K562 (cell line): ENCODE measurements around the gene MBP. TPM values are rescaled to one million over a fixed set of nuclear protein-coding genes. Genes with fewer than 3 reads are reported as not detected.

Experiments
- ATAC-seq: fragments of 200-7000 bp; cut with Tn5 transposase; 3 replicates; pipeline ENCODE4 v1.9.1; 2020; ENCODE audit warnings: moderate library complexity
- BruUV-seq: library from RNA; stranded (reverse); fragments of 400-500 nt; replicated peaks from 2 replicates; lab custom pipeline; 2021; lab: Mats Ljungman, UMichigan
- CTCF ChIA-PET: fragments of 300-600 bp; formaldehyde crosslinking; extraction: SDS; loops from one replicate; lab custom pipeline; 2021; ENCODE audit warnings: low intra/inter-chr PET ratio; lab: Yijun Ruan, JAX
- POLR2A ChIA-PET: fragments of 300-600, 350-650 bp; sonication (Branson Sonifier 250); formaldehyde crosslinking; extraction: SDS; loops from one replicate; lab custom pipeline; 2021; ENCODE audit warnings: antibody characterized with exemption, inconsistent platforms; lab: Yijun Ruan, JAX
- DNase-seq, 4 experiments: peaks; one replicate each; pipeline versions ENCODE4 v3.0.0 to v3.0.0-alpha.2; 2011 to 2018; ENCODE audit warnings: low spot score in 3 of 4, mixed read lengths in 3 of 4; ENCODE audit errors: extremely low read depth in 1 of 4
- FAIRE-seq: peaks from 2 replicates; lab custom pipeline; 2011; peaks lifted over from hg19 to GRCh38; lab: Jason Lieb, UNC
- H2AFZ ChIP-seq: 2 replicates; pipeline ENCODE4 v1.6.0; 2011; ENCODE audit warnings: low read depth, low read length, control low read depth, inconsistent platforms
- H3K27ac ChIP-seq: fragments of 200-600 bp; 3 replicates; pipeline ENCODE4 v1.8.0; 2011; ENCODE audit warnings: low read depth, mild to moderate bottlenecking, control low read depth, inconsistent platforms, low read length, moderate library complexity, mixed read lengths; ENCODE audit errors: extremely low read depth
- H3K27me3 ChIP-seq, 2 experiments: fragments of 300-600 bp in 1 of 2; 2 replicates in 1 of 2; 3 replicates in 1 of 2; pipeline versions ENCODE4 v1.6.0 to v1.8.0; 2011; ENCODE audit warnings: inconsistent platforms in 2 of 2, low read length in 2 of 2, mild to moderate bottlenecking in 1 of 2, mixed read lengths in 1 of 2, moderate library complexity in 1 of 2; ENCODE audit not compliant: control insufficient read depth in 2 of 2, insufficient read depth in 2 of 2
- H3K36me3 ChIP-seq: fragments of 300-600 bp; 3 replicates; pipeline ENCODE4 v1.8.0; 2011; ENCODE audit warnings: mild to moderate bottlenecking, low read length, inconsistent platforms; ENCODE audit not compliant: control insufficient read depth, insufficient read depth
- H3K4me1 ChIP-seq, 2 experiments: fragments of 200-600 bp in 1 of 2; replicated peaks in 1 of 2; 2 replicates in 1 of 2; 3 replicates in 1 of 2; pipeline versions ENCODE4 v1.5.1 to v1.8.0; 2011; ENCODE audit warnings: inconsistent platforms in 2 of 2, low read length in 2 of 2, mild to moderate bottlenecking in 1 of 2, mixed read lengths in 1 of 2, moderate library complexity in 1 of 2; ENCODE audit not compliant: control insufficient read depth in 2 of 2, insufficient read depth in 2 of 2
- H3K4me2 ChIP-seq: 2 replicates; pipeline ENCODE4 v1.6.1; 2011; ENCODE audit warnings: low read length, control low read depth, inconsistent platforms, mixed read lengths; ENCODE audit not compliant: insufficient read depth
- H3K4me3 ChIP-seq: fragments of 200-600 bp; sonication (generic), shearing (Covaris generic); 2 replicates; pipeline ENCODE4 v1.5.1; 2016; ENCODE audit warnings: control low read depth, inconsistent platforms
- H3K79me2 ChIP-seq: fragments of 200-600 bp; 3 replicates; pipeline ENCODE4 v1.8.0; 2011; ENCODE audit warnings: low read length, inconsistent platforms; ENCODE audit not compliant: control insufficient read depth, insufficient read depth
- H3K9ac ChIP-seq, 2 experiments: 2 replicates each; pipeline versions ENCODE4 v1.6.0 to v1.6.1; 2011; ENCODE audit warnings: low read depth in 2 of 2, low read length in 2 of 2, control low read depth in 1 of 2, inconsistent platforms in 1 of 2, mild to moderate bottlenecking in 1 of 2, mixed read lengths in 1 of 2; ENCODE audit not compliant: insufficient read depth in 1 of 2
- H3K9me1 ChIP-seq: one replicate; pipeline ENCODE4 v1.6.0; 2011; ENCODE audit warnings: inconsistent platforms, mild to moderate bottlenecking, low read length, moderate library complexity; ENCODE audit not compliant: control insufficient read depth, insufficient read depth
- H3K9me3 ChIP-seq: replicated peaks from 2 replicates; pipeline ENCODE4 v1.5.1; 2011; ENCODE audit warnings: low read depth, low read length, inconsistent platforms; ENCODE audit not compliant: control insufficient read depth, insufficient read depth
- H4K20me1 ChIP-seq: replicated peaks from 2 replicates; pipeline ENCODE4 v1.6.1; 2011; ENCODE audit warnings: low read length, inconsistent platforms, mixed read lengths; ENCODE audit not compliant: control insufficient read depth, insufficient read depth
- KAT7 ChIP-seq: sonication (generic); formaldehyde crosslinking; IDR thresholded peaks from 2 replicates; pipeline ENCODE4 v1.8.0; 2022; ENCODE audit warnings: missing genetic modification reagents, mild to moderate bottlenecking, borderline replicate concordance
- PURB ChIP-seq: sonication (generic); formaldehyde crosslinking; IDR thresholded peaks from 2 replicates; pipeline ENCODE4 v1.9.0; 2021; ENCODE audit warnings: low read depth, mild to moderate bottlenecking, missing genetic modification reagents
- ZFX ChIP-seq: sonication (generic); formaldehyde crosslinking; IDR thresholded peaks from 2 replicates; pipeline ENCODE4 v1.8.0; 2022; ENCODE audit warnings: mild to moderate bottlenecking, missing genetic modification reagents, moderate library complexity
- WGBS: fragments of 100-300 bp; shearing (Covaris generic); methylation state at CpG from one replicate; pipeline ENCODE4 v1.1.6; 2016; ENCODE audit warnings: low coverage, mixed read lengths; ENCODE audit not compliant: insufficient coverage; ENCODE audit errors: missing lambda C conversion rate; 5-methylcytosine and 5-hydroxymethylcytosine counted together
- in situ Hi-C: fragments of 300-500 bp; cut with MboI; formaldehyde crosslinking; loops from 4 replicates; pipeline ENCODE4 v1.15.0; 2018; ENCODE audit warnings: inconsistent platforms, mixed read lengths
- intact Hi-C: fragments of 100-400 bp; cut with micrococcal nuclease; formaldehyde crosslinking; loops from 2 replicates; pipeline ENCODE4 v1.14.2; 2022
- polyA plus RNA-seq, 8 experiments: library from polyadenylated mRNA; depleted of rRNA in 4 of 8; stranded (reverse) in 5 of 8; unstranded in 3 of 8; fragments of >200 nt; fragmentation: Nextera tagmentation in 2 of 8; fragmentation: Illumina TruSeq in 1 of 8; extraction: Ambion mirVana in 2 of 8; extraction: Trizol in 1 of 8; gene quantifications; 2 replicates each; pipeline versions ENCODE4 v1.2.1 to v1.2.3, GENCODE V29; 2011 to 2014; ENCODE audit warnings: inconsistent platforms in 1 of 8, missing spikeins in 1 of 8
- total RNA-seq, 7 experiments: library from RNA; depleted of rRNA in 6 of 7; stranded (reverse); fragments of >200 nt in 6 of 7; fragmentation: Illumina TruSeq in 2 of 7; extraction: Trizol in 2 of 7; gene quantifications; 2 replicates each; pipeline versions ENCODE4 v1.2.1 to v1.2.3, GENCODE V29; 2011 to 2021; ENCODE audit warnings: low replicate concordance in 1 of 7
- TF ChIP-seq, protein P1 (sequence below): fragments of 150-350 bp; IDR thresholded peaks from 2 replicates; pipeline ENCODE4 v1.6.1; 2014; ENCODE audit warnings: low read depth, mild to moderate bottlenecking, low read length, borderline replicate concordance
- TF ChIP-seq, protein P2 (sequence below): IDR thresholded peaks from 2 replicates; pipeline ENCODE4 v1.6.1; 2014; ENCODE audit warnings: antibody characterized with exemption

Gene MBP
- total and polyA plus RNA-seq, 9 of the 15 experiments (the other 6 are each of a cell fraction or from before 2014, with no cell fraction given), result 0.09 TPM; not detected in 8

GRCh38 chr18:77108821-77109647 is 23.5 kb downstream of the MBP start:
- no TSS peak for BruUV-seq
- no peak for DNase-seq
- CTCF ChIA-PET, result no interaction called here
- H4K20me1 ChIP-seq, result no peaks in the 10 kb centered on the region
- H3K36me3 ChIP-seq, result no peaks in the 10 kb centered on the region
- in situ Hi-C loops, result no loop called here
- ATAC-seq, result no peak
- no peak for TF ChIP-seq PURB (CRISPR knock-in tag)
- H3K79me2 ChIP-seq, result no peaks in the 10 kb centered on the region
- H3K27ac ChIP-seq, result no peak overlapping the region
- intact Hi-C loops, result no loop called here
- peaks cover 0 to 26% of the 10 kb centered on the region in 2 experiments; a peak in 2 of 5 replicates for H3K27me3 ChIP-seq
- no peaks in the 10 kb centered on the region for H3K9me3 ChIP-seq
- H3K4me2 ChIP-seq, result no peak overlapping the region
- no peaks in the 10 kb centered on the region for H3K9me1 ChIP-seq
- H3K4me3 ChIP-seq, result no peak overlapping the region
- WGBS, result 3% methylated on average over 6 of the region's 7 CpGs
- H3K9ac ChIP-seq, result no peak overlapping the region
- H3K4me1 ChIP-seq, result no peaks in the 10 kb centered on the region
- POLR2A ChIA-PET, result no interaction called here
- no peak overlapping the region for H2AFZ ChIP-seq
- no peak for FAIRE-seq

DNA sequence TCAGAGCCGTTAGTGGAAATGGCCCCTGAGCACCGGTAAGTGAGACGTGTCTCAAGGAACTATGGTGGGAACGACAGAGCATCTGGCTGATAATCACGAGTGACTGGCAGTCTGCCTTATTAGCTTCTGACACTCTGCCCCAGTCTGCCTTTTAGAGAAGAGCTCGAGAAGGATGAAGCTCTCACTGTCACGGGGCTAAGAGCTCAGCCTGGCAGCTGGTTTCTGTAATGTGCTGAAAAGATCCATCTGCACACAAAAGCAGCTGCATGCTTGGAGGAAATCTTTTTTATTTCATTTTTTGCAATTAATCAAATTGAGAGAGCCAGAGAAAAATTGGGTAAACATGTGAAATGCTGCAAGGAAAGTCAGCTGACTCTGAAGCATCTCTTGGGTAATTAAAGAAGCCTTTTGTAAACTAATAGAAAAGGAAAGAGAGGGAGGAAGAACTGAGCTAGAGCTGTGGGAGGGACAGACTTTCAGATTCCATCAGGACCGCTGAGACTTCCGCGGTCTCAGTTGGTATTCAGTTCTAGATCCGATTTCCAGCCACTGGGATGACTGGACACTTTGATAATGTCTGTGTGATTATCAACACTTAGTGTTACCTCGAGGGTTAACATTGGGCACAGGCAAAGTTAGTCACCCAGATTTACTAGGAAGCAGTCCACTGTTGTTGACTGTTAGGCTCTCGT is 24.4 kb downstream of the MBP start:
- Histone ChIP-seq H3K79me2 (no peaks in the 10 kb centered on the region), H3K9me1 (no peaks in the 10 kb centered on the region), H3K27me3 (peaks cover 0 to 21% of the 10 kb centered on the region in 2 experiments; a peak in 2 of 5 replicates), H3K4me2 (no peak overlapping the region), H3K9me3 (no peaks in the 10 kb centered on the region), H3K4me1 (no peaks in the 10 kb centered on the region), H3K4me3 (no peak overlapping the region), H2AFZ (no peak overlapping the region), H4K20me1 (no peaks in the 10 kb centered on the region), H3K27ac (no peak overlapping the region), H3K36me3 (no peaks in the 10 kb centered on the region), H3K9ac (no peak overlapping the region)
- in situ Hi-C loops (no loop called here), intact Hi-C loops (no loop called here)
- WGBS, result 0% methylated on average over 13 of the region's 13 CpGs
- FAIRE-seq (no peak), ATAC-seq (no peak), DNase-seq (no peak)
- ChIA-PET POLR2A (no interaction called here), CTCF (interaction anchor here (0.6 kb wide), 1 partner anchor 306 kb away, joined by 3 read pairs; no protein-coding TSS in a partner anchor)
- no TSS peak for BruUV-seq
- TF ChIP-seq, protein P1, sequence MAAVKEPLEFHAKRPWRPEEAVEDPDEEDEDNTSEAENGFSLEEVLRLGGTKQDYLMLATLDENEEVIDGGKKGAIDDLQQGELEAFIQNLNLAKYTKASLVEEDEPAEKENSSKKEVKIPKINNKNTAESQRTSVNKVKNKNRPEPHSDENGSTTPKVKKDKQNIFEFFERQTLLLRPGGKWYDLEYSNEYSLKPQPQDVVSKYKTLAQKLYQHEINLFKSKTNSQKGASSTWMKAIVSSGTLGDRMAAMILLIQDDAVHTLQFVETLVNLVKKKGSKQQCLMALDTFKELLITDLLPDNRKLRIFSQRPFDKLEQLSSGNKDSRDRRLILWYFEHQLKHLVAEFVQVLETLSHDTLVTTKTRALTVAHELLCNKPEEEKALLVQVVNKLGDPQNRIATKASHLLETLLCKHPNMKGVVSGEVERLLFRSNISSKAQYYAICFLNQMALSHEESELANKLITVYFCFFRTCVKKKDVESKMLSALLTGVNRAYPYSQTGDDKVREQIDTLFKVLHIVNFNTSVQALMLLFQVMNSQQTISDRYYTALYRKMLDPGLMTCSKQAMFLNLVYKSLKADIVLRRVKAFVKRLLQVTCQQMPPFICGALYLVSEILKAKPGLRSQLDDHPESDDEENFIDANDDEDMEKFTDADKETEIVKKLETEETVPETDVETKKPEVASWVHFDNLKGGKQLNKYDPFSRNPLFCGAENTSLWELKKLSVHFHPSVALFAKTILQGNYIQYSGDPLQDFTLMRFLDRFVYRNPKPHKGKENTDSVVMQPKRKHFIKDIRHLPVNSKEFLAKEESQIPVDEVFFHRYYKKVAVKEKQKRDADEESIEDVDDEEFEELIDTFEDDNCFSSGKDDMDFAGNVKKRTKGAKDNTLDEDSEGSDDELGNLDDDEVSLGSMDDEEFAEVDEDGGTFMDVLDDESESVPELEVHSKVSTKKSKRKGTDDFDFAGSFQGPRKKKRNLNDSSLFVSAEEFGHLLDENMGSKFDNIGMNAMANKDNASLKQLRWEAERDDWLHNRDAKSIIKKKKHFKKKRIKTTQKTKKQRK, result no peak
- TF ChIP-seq ZFX (CRISPR knock-in tag) (no peak), KAT7 (CRISPR knock-in tag) (no peak)
- TF ChIP-seq, protein P2, sequence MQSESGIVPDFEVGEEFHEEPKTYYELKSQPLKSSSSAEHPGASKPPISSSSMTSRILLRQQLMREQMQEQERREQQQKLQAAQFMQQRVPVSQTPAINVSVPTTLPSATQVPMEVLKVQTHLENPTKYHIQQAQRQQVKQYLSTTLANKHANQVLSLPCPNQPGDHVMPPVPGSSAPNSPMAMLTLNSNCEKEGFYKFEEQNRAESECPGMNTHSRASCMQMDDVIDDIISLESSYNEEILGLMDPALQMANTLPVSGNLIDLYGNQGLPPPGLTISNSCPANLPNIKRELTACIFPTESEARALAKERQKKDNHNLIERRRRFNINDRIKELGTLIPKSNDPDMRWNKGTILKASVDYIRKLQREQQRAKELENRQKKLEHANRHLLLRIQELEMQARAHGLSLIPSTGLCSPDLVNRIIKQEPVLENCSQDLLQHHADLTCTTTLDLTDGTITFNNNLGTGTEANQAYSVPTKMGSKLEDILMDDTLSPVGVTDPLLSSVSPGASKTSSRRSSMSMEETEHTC, result no peak
